HL-60 (cell line): ENCODE measurements around the gene NYNRIN.

Experiments used
- DNase-seq, 2 experiments: peaks; one replicate each; pipeline ENCODE4 v3.0.0-alpha.2; 2010 to 2020; ENCODE audit warnings: low read depth in 1 of 2, low spot score in 1 of 2
- H3K27ac ChIP-seq: fragments of 250-450 bp; sonication (Bioruptor Pico); replicated peaks from 2 replicates; pipeline ENCODE4 v1.5.1; 2020; ENCODE audit warnings: mild to moderate bottlenecking, moderate library complexity
- H3K27me3 ChIP-seq: fragments of 250-450 bp; sonication (Bioruptor Pico); 2 replicates; pipeline ENCODE4 v1.5.1; 2021; ENCODE audit warnings: mild to moderate bottlenecking, moderate library complexity; ENCODE audit not compliant: insufficient read depth, poor library complexity, severe bottlenecking
- H3K4me3 ChIP-seq: replicated peaks from 2 replicates; pipeline ENCODE4 v1.5.1; 2011; ENCODE audit warnings: mild to moderate bottlenecking, control low read depth, low read length; ENCODE audit not compliant: insufficient read depth
- CTCF ChIP-seq: IDR thresholded peaks from one replicate; pipeline ENCODE4 v1.5.1; 2011; ENCODE audit warnings: low read length, control low read depth, inconsistent platforms; ENCODE audit not compliant: insufficient read depth
- GABPA ChIP-seq: IDR thresholded peaks from 2 replicates; pipeline ENCODE4 v1.6.1; 2012; ENCODE audit warnings: low read depth
- POLR2AphosphoS5 ChIP-seq: IDR thresholded peaks from 2 replicates; pipeline ENCODE4 v1.6.1; 2012; ENCODE audit warnings: low read depth
- REST ChIP-seq: IDR thresholded peaks from 2 replicates; pipeline ENCODE4 v1.6.1; 2012; ENCODE audit warnings: low read depth; ENCODE audit not compliant: insufficient replicate concordance
- SPI1 ChIP-seq: IDR thresholded peaks from 2 replicates; pipeline ENCODE4 v1.6.1; 2012; ENCODE audit warnings: low read depth, mild to moderate bottlenecking, borderline replicate concordance

The NYNRIN gene

GRCh38 chr14:24366413-24366720, 32.4 kb upstream of the NYNRIN start:
- Histone ChIP-seq H3K27ac (no peak overlapping the region), H3K27me3 (peaks cover 34% of the 10 kb centered on the region), H3K4me3 (no peak overlapping the region)
- no peak for DNase-seq
- TF ChIP-seq SPI1 (no peak), GABPA (no peak), CTCF (no peak)

- DNase-seq: no peak
- Histone ChIP-seq H3K27me3 (peaks cover 34% of the 10 kb centered on the region), H3K27ac (no peak overlapping the region), H3K4me3 (no peak overlapping the region)
- TF ChIP-seq GABPA: no peak
- no peak for TF ChIP-seq CTCF
- TF ChIP-seq POLR2AphosphoS5: no peak
- TF ChIP-seq REST: no peak
- no peak for TF ChIP-seq SPI1
These were observed 31.9 kb upstream of the NYNRIN start for GRCh38 chr14:24366721-24367513.

GRCh38 chr14:24367514-24368211, 31.1 kb upstream of the NYNRIN start, which contains the start of gene NFATC4:
NFATC4 (plus strand) TSS chr14:24368184; CDS start chr14:24368341, 157 bp downstream.
- Histone ChIP-seq H3K27me3 (peaks cover 34% of the 10 kb centered on the region), H3K27ac (no peak within 1 kb of the TSS), H3K4me3 (no peak within 1 kb of the TSS)
- TF ChIP-seq CTCF: no peak
- no peak for TF ChIP-seq GABPA
- TF ChIP-seq POLR2AphosphoS5: no peak
- TF ChIP-seq REST: no peak
- TF ChIP-seq SPI1: no peak
- DNase-seq: no peak
